ENCODE results near the gene ZBTB47.

DNA sequence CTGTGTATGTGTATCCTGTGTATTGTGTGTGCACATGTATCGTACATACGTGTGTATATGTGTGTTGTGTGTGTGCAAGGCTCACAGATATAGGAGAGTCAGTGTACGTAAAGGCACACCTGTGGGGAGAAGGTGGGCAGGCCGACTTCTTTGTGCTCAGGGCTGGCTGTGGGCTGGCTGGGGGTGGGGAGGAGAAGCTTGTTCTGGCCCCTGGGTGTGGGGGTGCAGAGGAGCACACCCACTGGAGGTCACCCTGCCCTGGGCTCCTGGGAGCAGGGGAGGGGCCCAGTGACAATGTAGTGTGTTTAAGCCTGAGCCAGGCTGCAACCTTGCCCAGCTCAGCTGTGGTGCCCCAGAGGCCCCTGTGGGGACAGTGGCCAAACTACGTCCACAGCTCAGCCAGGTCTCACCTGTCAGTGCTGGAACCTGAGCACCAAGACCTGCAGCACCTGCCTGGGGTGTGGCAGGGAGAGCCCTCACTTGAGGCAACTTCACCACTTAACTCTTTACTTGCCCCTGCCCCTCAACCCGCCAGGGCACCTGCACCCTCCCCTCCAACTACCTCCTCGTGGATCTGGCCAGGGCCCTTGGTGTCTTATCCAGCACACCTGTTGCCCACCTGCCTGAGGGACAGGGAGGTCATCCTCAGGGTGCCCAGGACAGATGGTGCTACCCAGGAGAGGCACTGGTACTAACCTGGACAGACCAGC, 51.7 kb downstream of the ZBTB47 start:
- TF ChIP-seq CTCF (IDR thresholded peaks at IDR 0.05; ENCODE audit: borderline replicate concordance, extremely low read depth, low read length, poor library complexity, severe bottlenecking) (no peak), EZH2 (IDR thresholded peaks at IDR 0.05; ENCODE audit: borderline replicate concordance, low read depth, low read length, severe bottlenecking) (no peak)

Measured in DND-41 (cell line).